ENCODE data around the gene OR6N1. TPM values are rescaled to one million over a fixed set of nuclear protein-coding genes. Genes with fewer than 3 reads are reported as not detected.

OR6N1 gene
- total RNA-seq, 1 donor: not detected

- H3K4me3 ChIP-seq (ENCODE audit: low read depth, low read length): no peak overlapping the region
- DNase-seq (ENCODE audit: low read depth): no peak
- no peak for TF ChIP-seq CTCF (IDR thresholded peaks at IDR 0.05; ENCODE audit: insufficient read depth, low read length)
Observed at GRCh38 chr1:158801396-158801795, 29.4 kb upstream of the OR6N1 start.

GRCh38 chr1:158800526-158800925 is 28.5 kb upstream of the OR6N1 start:
- no peak for TF ChIP-seq CTCF (IDR thresholded peaks at IDR 0.05; ENCODE audit: insufficient read depth, low read length)
- no peak for DNase-seq (ENCODE audit: low read depth)
- no peak overlapping the region for H3K4me3 ChIP-seq (ENCODE audit: low read depth, low read length)

GRCh38 chr1:158799689-158800088 is 27.7 kb upstream of the OR6N1 start:
- H3K4me3 ChIP-seq (ENCODE audit: low read depth, low read length): no peak overlapping the region
- no peak for DNase-seq (ENCODE audit: low read depth)
- TF ChIP-seq CTCF (IDR thresholded peaks at IDR 0.05; ENCODE audit: insufficient read depth, low read length): no peak

GRCh38 chr1:158798531-158798930 is 26.5 kb upstream of the OR6N1 start:
- no peak for TF ChIP-seq CTCF (IDR thresholded peaks at IDR 0.05; ENCODE audit: insufficient read depth, low read length)
- no peak overlapping the region for H3K4me3 ChIP-seq (ENCODE audit: low read depth, low read length)
- DNase-seq (ENCODE audit: low read depth): peak; percentile 4

GRCh38 chr1:158794247-158794646 is 22.3 kb upstream of the OR6N1 start:
- TF ChIP-seq CTCF (IDR thresholded peaks at IDR 0.05; ENCODE audit: insufficient read depth, low read length): no peak
- no peak for DNase-seq (ENCODE audit: low read depth)
- no peak overlapping the region for H3K4me3 ChIP-seq (ENCODE audit: low read depth, low read length)

- no peak overlapping the region for H3K4me3 ChIP-seq (ENCODE audit: low read depth, low read length)
- peak; percentile 10 for TF ChIP-seq CTCF (IDR thresholded peaks at IDR 0.05; ENCODE audit: insufficient read depth, low read length)
- no peak for DNase-seq (ENCODE audit: low read depth)
Observed at GRCh38 chr1:158793604-158794003, 21.6 kb upstream of the OR6N1 start.

GRCh38 chr1:158781104-158781503 is 9.1 kb upstream of the OR6N1 start, which contains the start of gene OR6N2:
Gene OR6N2, minus strand, starts transcription at chr1:158781204. Its CDS starts 3,569 bp downstream, at chr1:158777635.
- DNase-seq (ENCODE audit: low read depth): no peak
- no peak for TF ChIP-seq CTCF (IDR thresholded peaks at IDR 0.05; ENCODE audit: insufficient read depth, low read length)
- no peak within 1 kb of the TSS for H3K4me3 ChIP-seq (ENCODE audit: low read depth, low read length)
